ENCODE data around the gene ZNF556. TPM values are rescaled to one million over a fixed set of nuclear protein-coding genes. Genes with fewer than 3 reads are reported as not detected.

ZNF556 gene
- polyA plus RNA-seq, 1 donor (not counting 4 experiments of a cell fraction or from before 2014, with no cell fraction given): 0.01 TPM

- Histone ChIP-seq H3K4me3 (ENCODE audit: control insufficient read depth in 2 of 3, extremely low read depth in 1 of 3, insufficient read depth in 2 of 3, low read depth in 1 of 3, low read length in 3 of 3) (no peak overlapping the region), H3K9me3 (ENCODE audit: control insufficient read depth, low read depth, low read length) (peaks cover 10% of the 10 kb centered on the region), H3K27ac (ENCODE audit: control insufficient read depth, insufficient read depth, low read length) (no peak overlapping the region), H3K79me2 (ENCODE audit: control insufficient read depth, insufficient read depth, low read length) (peaks cover 14% of the 10 kb centered on the region), H2AFZ (ENCODE audit: control insufficient read depth, low read length) (no peak overlapping the region), H3K36me3 (ENCODE audit: control insufficient read depth in 2 of 2, extremely low read depth in 1 of 2, insufficient read depth in 2 of 2, low read length in 2 of 2) (peaks cover 11 to 17% of the 10 kb centered on the region in 2 experiments), H3K4me2 (ENCODE audit: control insufficient read depth, extremely low read depth, insufficient read depth, low read depth, low read length) (no peak overlapping the region), H4K20me1 (ENCODE audit: control insufficient read depth, extremely low read depth, insufficient read depth, low read length) (no peaks in the 10 kb centered on the region), H3K9ac (ENCODE audit: control insufficient read depth, extremely low read depth, insufficient read depth, low read length) (no peak overlapping the region), H3K9me1 (ENCODE audit: control insufficient read depth, extremely low read depth, insufficient read depth, low read length) (no peaks in the 10 kb centered on the region), H3K4me1 (ENCODE audit: control insufficient read depth, extremely low read depth, insufficient read depth, low read length) (peaks cover under 1% of the 10 kb centered on the region), H3K27me3 (ENCODE audit: control insufficient read depth, extremely low read depth, insufficient read depth, low read length) (no peaks in the 10 kb centered on the region)
- dilution Hi-C loops (cut with MboI; ENCODE audit: extremely low pct_ligation_motif_present, low sequenced_read_pairs): no loop called here
- FAIRE-seq: no peak
- no peak for TF ChIP-seq EZH2 (IDR thresholded peaks at IDR 0.05; ENCODE audit: low read length)
- TF ChIP-seq, protein P1, sequence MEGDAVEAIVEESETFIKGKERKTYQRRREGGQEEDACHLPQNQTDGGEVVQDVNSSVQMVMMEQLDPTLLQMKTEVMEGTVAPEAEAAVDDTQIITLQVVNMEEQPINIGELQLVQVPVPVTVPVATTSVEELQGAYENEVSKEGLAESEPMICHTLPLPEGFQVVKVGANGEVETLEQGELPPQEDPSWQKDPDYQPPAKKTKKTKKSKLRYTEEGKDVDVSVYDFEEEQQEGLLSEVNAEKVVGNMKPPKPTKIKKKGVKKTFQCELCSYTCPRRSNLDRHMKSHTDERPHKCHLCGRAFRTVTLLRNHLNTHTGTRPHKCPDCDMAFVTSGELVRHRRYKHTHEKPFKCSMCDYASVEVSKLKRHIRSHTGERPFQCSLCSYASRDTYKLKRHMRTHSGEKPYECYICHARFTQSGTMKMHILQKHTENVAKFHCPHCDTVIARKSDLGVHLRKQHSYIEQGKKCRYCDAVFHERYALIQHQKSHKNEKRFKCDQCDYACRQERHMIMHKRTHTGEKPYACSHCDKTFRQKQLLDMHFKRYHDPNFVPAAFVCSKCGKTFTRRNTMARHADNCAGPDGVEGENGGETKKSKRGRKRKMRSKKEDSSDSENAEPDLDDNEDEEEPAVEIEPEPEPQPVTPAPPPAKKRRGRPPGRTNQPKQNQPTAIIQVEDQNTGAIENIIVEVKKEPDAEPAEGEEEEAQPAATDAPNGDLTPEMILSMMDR (optimal IDR thresholded peaks at IDR 0.05 in 1 of 3, IDR thresholded peaks at IDR 0.05 in 1 of 3, conservative IDR thresholded peaks at IDR 0.05 in 1 of 3; ENCODE audit: extremely low read depth in 1 of 3, insufficient read depth in 2 of 3, low read length in 3 of 3): no peak
- no peak for DNase-seq (ENCODE audit: low read depth, low spot score)
Observed at GRCh38 chr19:2847507-2847906, 19.6 kb upstream of the ZNF556 start.

DNA sequence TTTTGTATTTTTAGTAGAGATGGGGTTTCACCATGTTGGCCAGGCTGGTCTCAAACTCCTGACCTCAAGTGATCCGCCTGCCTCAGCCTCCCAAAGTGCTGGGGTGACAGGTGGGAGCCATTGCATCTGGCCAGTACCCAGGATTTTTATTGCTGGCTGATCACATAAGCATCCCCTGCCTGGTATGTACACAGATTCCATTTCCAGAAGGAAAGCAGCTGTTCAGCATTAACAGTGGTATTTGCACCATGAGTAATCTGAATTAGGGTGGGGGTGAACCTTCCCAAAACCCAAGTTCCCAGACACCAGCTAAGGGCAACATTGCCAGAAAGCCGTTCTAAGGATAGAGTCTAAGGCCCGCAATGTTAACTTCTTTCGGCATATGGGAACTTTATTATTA lies 18.5 kb upstream of the ZNF556 start:
- FAIRE-seq: no peak
- H3K36me3 ChIP-seq (ENCODE audit: control insufficient read depth in 2 of 2, extremely low read depth in 1 of 2, insufficient read depth in 2 of 2, low read length in 2 of 2): peaks cover 20 to 28% of the 10 kb centered on the region in 2 experiments
- peaks cover 12% of the 10 kb centered on the region for H3K79me2 ChIP-seq (ENCODE audit: control insufficient read depth, insufficient read depth, low read length)

More for the DNA sequence above, 18.5 kb upstream of the ZNF556 start:
- no peaks in the 10 kb centered on the region for H3K4me1 ChIP-seq (ENCODE audit: control insufficient read depth, extremely low read depth, insufficient read depth, low read length)
- no peak overlapping the region for H2AFZ ChIP-seq (ENCODE audit: control insufficient read depth, low read length)
- no peaks in the 10 kb centered on the region for H4K20me1 ChIP-seq (ENCODE audit: control insufficient read depth, extremely low read depth, insufficient read depth, low read length)
- no peak overlapping the region for H3K9ac ChIP-seq (ENCODE audit: control insufficient read depth, extremely low read depth, insufficient read depth, low read length)
- dilution Hi-C loops (cut with MboI; ENCODE audit: extremely low pct_ligation_motif_present, low sequenced_read_pairs): no loop called here
- no peak overlapping the region for H3K4me3 ChIP-seq (ENCODE audit: control insufficient read depth in 2 of 3, extremely low read depth in 1 of 3, insufficient read depth in 2 of 3, low read depth in 1 of 3, low read length in 3 of 3)
- H3K9me1 ChIP-seq (ENCODE audit: control insufficient read depth, extremely low read depth, insufficient read depth, low read length): no peaks in the 10 kb centered on the region
- no peak overlapping the region for H3K4me2 ChIP-seq (ENCODE audit: control insufficient read depth, extremely low read depth, insufficient read depth, low read depth, low read length)
- no peaks in the 10 kb centered on the region for H3K27me3 ChIP-seq (ENCODE audit: control insufficient read depth, extremely low read depth, insufficient read depth, low read length)
- TF ChIP-seq EZH2 (IDR thresholded peaks at IDR 0.05; ENCODE audit: low read length): no peak
- TF ChIP-seq, protein P1 (optimal IDR thresholded peaks at IDR 0.05 in 1 of 3, IDR thresholded peaks at IDR 0.05 in 1 of 3, conservative IDR thresholded peaks at IDR 0.05 in 1 of 3; ENCODE audit: extremely low read depth in 1 of 3, insufficient read depth in 2 of 3, low read length in 3 of 3): no peak
- no peak for DNase-seq (ENCODE audit: low read depth, low spot score)
- H3K9me3 ChIP-seq (ENCODE audit: control insufficient read depth, low read depth, low read length): peaks cover 21% of the 10 kb centered on the region
- H3K27ac ChIP-seq (ENCODE audit: control insufficient read depth, insufficient read depth, low read length): no peak overlapping the region
